ENCODE data around the gene CHD9.

Gene CHD9

GRCh38 chr16:53202398-53202797 is 147.6 kb downstream of the CHD9 start:
- peaks cover 17% of the 10 kb centered on the region for H3K4me1 ChIP-seq (ENCODE audit: insufficient read depth, low read length, poor library complexity, severe bottlenecking)
- no peaks in the 10 kb centered on the region for H3K36me3 ChIP-seq (ENCODE audit: insufficient read depth, low read length)
- H3K79me2 ChIP-seq (ENCODE audit: insufficient read depth, low read length): peaks cover 10% of the 10 kb centered on the region; the same call in 1 of the 2 replicates
- TF ChIP-seq CTCF (conservative IDR thresholded peaks at IDR 0.05; ENCODE audit: low read length) (no peak), EZH2phosphoT487 (IDR thresholded peaks at IDR 0.05; ENCODE audit: borderline replicate concordance) (no peak)
- H3K9ac ChIP-seq (ENCODE audit: low read depth, low read length, poor library complexity, severe bottlenecking): no peak overlapping the region
- H3K4me2 ChIP-seq (ENCODE audit: low read depth, low read length, poor library complexity, severe bottlenecking): no peak overlapping the region
- no peaks in the 10 kb centered on the region for H4K20me1 ChIP-seq (ENCODE audit: insufficient read depth, low read length, poor library complexity, severe bottlenecking)
- no peaks in the 10 kb centered on the region for H3F3A ChIP-seq (ENCODE audit: low read depth)
- H3K4me3 ChIP-seq (ENCODE audit: low read length, poor library complexity, severe bottlenecking): no peak overlapping the region
- peaks cover 5% of the 10 kb centered on the region; the same call in 1 of the 2 replicates for H3K9me3 ChIP-seq (ENCODE audit: insufficient read depth, low read depth, low read length)
- H3K9me2 ChIP-seq (replicated peaks; ENCODE audit: low read depth, low read length): no peaks in the 10 kb centered on the region
- H2AFZ ChIP-seq (ENCODE audit: low read length): no peak overlapping the region
- no peaks in the 10 kb centered on the region for H3K27me3 ChIP-seq (ENCODE audit: insufficient read depth, low read length, poor library complexity, severe bottlenecking)

GRCh38 chr16:53207810-53208752 is 153.3 kb downstream of the CHD9 start:
- TF ChIP-seq CTCF (conservative IDR thresholded peaks at IDR 0.05; ENCODE audit: low read length): peak; percentile 66
- no peak for TF ChIP-seq EZH2phosphoT487 (IDR thresholded peaks at IDR 0.05; ENCODE audit: borderline replicate concordance)

GRCh38 chr16:53209429-53209828 is 154.6 kb downstream of the CHD9 start:
- H3K4me1 ChIP-seq (ENCODE audit: insufficient read depth, low read length, poor library complexity, severe bottlenecking): peaks cover 50% of the 10 kb centered on the region
- H2AFZ ChIP-seq (ENCODE audit: low read length): no peak overlapping the region
- H3K4me2 ChIP-seq (ENCODE audit: low read depth, low read length, poor library complexity, severe bottlenecking): peak overlapping the region; percentile 78
- TF ChIP-seq CTCF (conservative IDR thresholded peaks at IDR 0.05; ENCODE audit: low read length): no peak
- no peak for TF ChIP-seq EZH2phosphoT487 (IDR thresholded peaks at IDR 0.05; ENCODE audit: borderline replicate concordance)
- H3K27me3 ChIP-seq (ENCODE audit: insufficient read depth, low read length, poor library complexity, severe bottlenecking): no peaks in the 10 kb centered on the region
- peak overlapping the region; percentile 79 for H3K4me3 ChIP-seq (ENCODE audit: low read length, poor library complexity, severe bottlenecking)
- peaks cover 49% of the 10 kb centered on the region for H4K20me1 ChIP-seq (ENCODE audit: insufficient read depth, low read length, poor library complexity, severe bottlenecking)
- no peaks in the 10 kb centered on the region for H3K9me3 ChIP-seq (ENCODE audit: insufficient read depth, low read depth, low read length)
- peaks cover 72% of the 10 kb centered on the region for H3K79me2 ChIP-seq (ENCODE audit: insufficient read depth, low read length)
- no peaks in the 10 kb centered on the region for H3K36me3 ChIP-seq (ENCODE audit: insufficient read depth, low read length)
- H3K9ac ChIP-seq (ENCODE audit: low read depth, low read length, poor library complexity, severe bottlenecking): peak overlapping the region; percentile 90
- no peaks in the 10 kb centered on the region for H3K9me2 ChIP-seq (replicated peaks; ENCODE audit: low read depth, low read length)
- H3F3A ChIP-seq (ENCODE audit: low read depth): 0 out of 2 replicates have a peak, but pooled peaks cover 2% of the 10 kb centered on the region

More at GRCh38 chr16:53207810-53208752, 153.3 kb downstream of the CHD9 start:
- Histone ChIP-seq H3K4me1 (ENCODE audit: insufficient read depth, low read length, poor library complexity, severe bottlenecking) (peaks cover 40% of the 10 kb centered on the region), H3K9me3 (ENCODE audit: insufficient read depth, low read depth, low read length) (no peaks in the 10 kb centered on the region), H3K79me2 (ENCODE audit: insufficient read depth, low read length) (peaks cover 58% of the 10 kb centered on the region), H3F3A (ENCODE audit: low read depth) (0 out of 2 replicates have a peak, but pooled peaks cover 2% of the 10 kb centered on the region), H3K27me3 (ENCODE audit: insufficient read depth, low read length, poor library complexity, severe bottlenecking) (no peaks in the 10 kb centered on the region), H4K20me1 (ENCODE audit: insufficient read depth, low read length, poor library complexity, severe bottlenecking) (peaks cover 35% of the 10 kb centered on the region), H3K9ac (ENCODE audit: low read depth, low read length, poor library complexity, severe bottlenecking) (peak overlapping the region; percentile 90), H3K9me2 (replicated peaks; ENCODE audit: low read depth, low read length) (no peaks in the 10 kb centered on the region), H3K4me3 (ENCODE audit: low read length, poor library complexity, severe bottlenecking) (peak overlapping the region; percentile 79), H3K36me3 (ENCODE audit: insufficient read depth, low read length) (no peaks in the 10 kb centered on the region), H3K4me2 (ENCODE audit: low read depth, low read length, poor library complexity, severe bottlenecking) (peak overlapping the region; percentile 78), H2AFZ (ENCODE audit: low read length) (peak overlapping the region; percentile 85)
